GM23338 (cell line): ENCODE results near the gene ASB2. TPM values are rescaled to one million over a fixed set of nuclear protein-coding genes. Genes with fewer than 3 reads are reported as not detected.

Experiments
- ATAC-seq: fragments of 200-7000 bp; cut with Tn5 transposase; 3 replicates; pipeline ENCODE4 v1.9.1; 2020
- DNase-seq: peaks from one replicate; pipeline ENCODE4 v3.0.0-alpha.2; 2015; ENCODE audit warnings: low spot score
- H2AFZ ChIP-seq: fragments of 200-600 bp; sonication (generic); 2 replicates; pipeline ENCODE4 v1.8.0; 2016; ENCODE audit warnings: antibody characterized with exemption, mild to moderate bottlenecking, moderate library complexity
- H3F3A ChIP-seq: fragments of 200-600 bp; sonication (generic); replicated peaks from 2 replicates; pipeline ENCODE4 v1.8.0; 2017; ENCODE audit warnings: antibody characterized with exemption, mixed run types, low read depth
- H3K27ac ChIP-seq: fragments of 200-600 bp; sonication (generic); 2 replicates; pipeline ENCODE4 v1.6.1; 2016; ENCODE audit warnings: low read depth
- H3K27me3 ChIP-seq: fragments of 200-600 bp; sonication (generic); 2 replicates; pipeline ENCODE4 v1.8.0; 2016; ENCODE audit warnings: mild to moderate bottlenecking, mixed run types, moderate library complexity; ENCODE audit not compliant: insufficient read depth
- H3K36me3 ChIP-seq: fragments of 200-600 bp; sonication (generic); 2 replicates; pipeline ENCODE4 v1.8.0; 2016; ENCODE audit warnings: mild to moderate bottlenecking; ENCODE audit not compliant: insufficient read depth
- H3K4me1 ChIP-seq: fragments of 200-600 bp; sonication (generic); 2 replicates; pipeline ENCODE4 v1.8.0; 2016; ENCODE audit warnings: mild to moderate bottlenecking, moderate library complexity; ENCODE audit not compliant: insufficient read depth
- H3K4me2 ChIP-seq: fragments of 200-600 bp; sonication (generic); 2 replicates; pipeline ENCODE4 v1.7.1; 2017; ENCODE audit warnings: mixed run types
- H3K4me3 ChIP-seq: fragments of 200-600 bp; sonication (generic); 2 replicates; pipeline ENCODE4 v1.6.1; 2016; ENCODE audit warnings: mixed run types
- H3K79me2 ChIP-seq: fragments of 200-600 bp; sonication (generic); replicated peaks from 2 replicates; pipeline ENCODE4 v1.8.0; 2017; ENCODE audit warnings: mild to moderate bottlenecking; ENCODE audit not compliant: insufficient read depth
- H3K9me2 ChIP-seq: fragments of 200-600 bp; sonication (generic); 2 replicates; pipeline ENCODE4 v1.8.0; 2017; ENCODE audit not compliant: insufficient read depth
- H4K20me1 ChIP-seq: fragments of 200-600 bp; sonication (generic); replicated peaks from 2 replicates; pipeline ENCODE4 v1.8.0; 2017; ENCODE audit warnings: mild to moderate bottlenecking; ENCODE audit not compliant: insufficient read depth
- H3K27ac Mint-ChIP-seq: 2 replicates; pipeline ENCODE4 v1.8.0; 2020; ENCODE audit warnings: inconsistent platforms, mild to moderate bottlenecking, moderate library complexity, mixed read lengths
- H3K27me3 Mint-ChIP-seq: 3 replicates; pipeline ENCODE4 v1.8.0; 2022; ENCODE audit warnings: low read depth, mild to moderate bottlenecking, moderate library complexity, mixed read lengths, inconsistent platforms; ENCODE audit not compliant: insufficient read depth, poor library complexity
- H3K36me3 Mint-ChIP-seq: 3 replicates; pipeline ENCODE4 v1.8.0; 2021; ENCODE audit warnings: low read depth, mild to moderate bottlenecking, inconsistent platforms, moderate library complexity, mixed read lengths
- H3K4me1 Mint-ChIP-seq: 3 replicates; pipeline ENCODE4 v1.8.0; 2020; ENCODE audit warnings: mild to moderate bottlenecking, inconsistent platforms, mixed read lengths
- H3K4me3 Mint-ChIP-seq: 3 replicates; pipeline ENCODE4 v1.8.0; 2021; ENCODE audit warnings: moderate library complexity, mild to moderate bottlenecking, inconsistent platforms, mixed read lengths
- H3K9me3 Mint-ChIP-seq: 3 replicates; pipeline ENCODE4 v1.8.0; 2020; ENCODE audit warnings: moderate library complexity, mild to moderate bottlenecking, inconsistent platforms, mixed read lengths
- EZH2 ChIP-seq: fragments of 200-600 bp; sonication (generic); IDR thresholded peaks from one replicate; pipeline ENCODE4 v1.8.0; 2017; ENCODE audit warnings: antibody characterized with exemption, mild to moderate bottlenecking, low read depth; ENCODE audit not compliant: unreplicated experiment
- REST ChIP-seq: IDR thresholded peaks from one replicate; pipeline ENCODE4 v1.6.1; 2018; ENCODE audit warnings: antibody characterized with exemption; ENCODE audit not compliant: unreplicated experiment
- ZNF331 ChIP-seq: fragments of 250-450 bp; sonication (Bioruptor Pico); IDR thresholded peaks from 2 replicates; pipeline ENCODE4 v1.5.0; 2020; ENCODE audit warnings: low read depth, mild to moderate bottlenecking, moderate library complexity
- polyA plus RNA-seq: library from polyadenylated mRNA; unstranded; fragments of >200 nt; fragmentation: Nextera tagmentation; extraction: Ambion mirVana; gene quantifications from 2 replicates; pipeline ENCODE4 v1.2.1, GENCODE V29; 2016
- total RNA-seq: library from RNA; depleted of rRNA; stranded (reverse); fragments of >200 nt; shearing (Covaris generic); gene quantifications from 2 replicates; pipeline ENCODE4 v1.2.3, GENCODE V29; 2014
- TF ChIP-seq, protein P1 (sequence below): fragments of 250-450 bp; sonication (Bioruptor Pico); IDR thresholded peaks from 2 replicates; pipeline ENCODE4 v1.5.0; 2020; ENCODE audit warnings: mild to moderate bottlenecking, moderate library complexity

The ASB2 gene
- total and polyA plus RNA-seq, 2 experiments from 2014 or later, result 1.2 to 1.7 TPM

GRCh38 chr14:94016446-94016976 is 40.1 kb upstream of the ASB2 start (continued):
- TF ChIP-seq, protein P1, sequence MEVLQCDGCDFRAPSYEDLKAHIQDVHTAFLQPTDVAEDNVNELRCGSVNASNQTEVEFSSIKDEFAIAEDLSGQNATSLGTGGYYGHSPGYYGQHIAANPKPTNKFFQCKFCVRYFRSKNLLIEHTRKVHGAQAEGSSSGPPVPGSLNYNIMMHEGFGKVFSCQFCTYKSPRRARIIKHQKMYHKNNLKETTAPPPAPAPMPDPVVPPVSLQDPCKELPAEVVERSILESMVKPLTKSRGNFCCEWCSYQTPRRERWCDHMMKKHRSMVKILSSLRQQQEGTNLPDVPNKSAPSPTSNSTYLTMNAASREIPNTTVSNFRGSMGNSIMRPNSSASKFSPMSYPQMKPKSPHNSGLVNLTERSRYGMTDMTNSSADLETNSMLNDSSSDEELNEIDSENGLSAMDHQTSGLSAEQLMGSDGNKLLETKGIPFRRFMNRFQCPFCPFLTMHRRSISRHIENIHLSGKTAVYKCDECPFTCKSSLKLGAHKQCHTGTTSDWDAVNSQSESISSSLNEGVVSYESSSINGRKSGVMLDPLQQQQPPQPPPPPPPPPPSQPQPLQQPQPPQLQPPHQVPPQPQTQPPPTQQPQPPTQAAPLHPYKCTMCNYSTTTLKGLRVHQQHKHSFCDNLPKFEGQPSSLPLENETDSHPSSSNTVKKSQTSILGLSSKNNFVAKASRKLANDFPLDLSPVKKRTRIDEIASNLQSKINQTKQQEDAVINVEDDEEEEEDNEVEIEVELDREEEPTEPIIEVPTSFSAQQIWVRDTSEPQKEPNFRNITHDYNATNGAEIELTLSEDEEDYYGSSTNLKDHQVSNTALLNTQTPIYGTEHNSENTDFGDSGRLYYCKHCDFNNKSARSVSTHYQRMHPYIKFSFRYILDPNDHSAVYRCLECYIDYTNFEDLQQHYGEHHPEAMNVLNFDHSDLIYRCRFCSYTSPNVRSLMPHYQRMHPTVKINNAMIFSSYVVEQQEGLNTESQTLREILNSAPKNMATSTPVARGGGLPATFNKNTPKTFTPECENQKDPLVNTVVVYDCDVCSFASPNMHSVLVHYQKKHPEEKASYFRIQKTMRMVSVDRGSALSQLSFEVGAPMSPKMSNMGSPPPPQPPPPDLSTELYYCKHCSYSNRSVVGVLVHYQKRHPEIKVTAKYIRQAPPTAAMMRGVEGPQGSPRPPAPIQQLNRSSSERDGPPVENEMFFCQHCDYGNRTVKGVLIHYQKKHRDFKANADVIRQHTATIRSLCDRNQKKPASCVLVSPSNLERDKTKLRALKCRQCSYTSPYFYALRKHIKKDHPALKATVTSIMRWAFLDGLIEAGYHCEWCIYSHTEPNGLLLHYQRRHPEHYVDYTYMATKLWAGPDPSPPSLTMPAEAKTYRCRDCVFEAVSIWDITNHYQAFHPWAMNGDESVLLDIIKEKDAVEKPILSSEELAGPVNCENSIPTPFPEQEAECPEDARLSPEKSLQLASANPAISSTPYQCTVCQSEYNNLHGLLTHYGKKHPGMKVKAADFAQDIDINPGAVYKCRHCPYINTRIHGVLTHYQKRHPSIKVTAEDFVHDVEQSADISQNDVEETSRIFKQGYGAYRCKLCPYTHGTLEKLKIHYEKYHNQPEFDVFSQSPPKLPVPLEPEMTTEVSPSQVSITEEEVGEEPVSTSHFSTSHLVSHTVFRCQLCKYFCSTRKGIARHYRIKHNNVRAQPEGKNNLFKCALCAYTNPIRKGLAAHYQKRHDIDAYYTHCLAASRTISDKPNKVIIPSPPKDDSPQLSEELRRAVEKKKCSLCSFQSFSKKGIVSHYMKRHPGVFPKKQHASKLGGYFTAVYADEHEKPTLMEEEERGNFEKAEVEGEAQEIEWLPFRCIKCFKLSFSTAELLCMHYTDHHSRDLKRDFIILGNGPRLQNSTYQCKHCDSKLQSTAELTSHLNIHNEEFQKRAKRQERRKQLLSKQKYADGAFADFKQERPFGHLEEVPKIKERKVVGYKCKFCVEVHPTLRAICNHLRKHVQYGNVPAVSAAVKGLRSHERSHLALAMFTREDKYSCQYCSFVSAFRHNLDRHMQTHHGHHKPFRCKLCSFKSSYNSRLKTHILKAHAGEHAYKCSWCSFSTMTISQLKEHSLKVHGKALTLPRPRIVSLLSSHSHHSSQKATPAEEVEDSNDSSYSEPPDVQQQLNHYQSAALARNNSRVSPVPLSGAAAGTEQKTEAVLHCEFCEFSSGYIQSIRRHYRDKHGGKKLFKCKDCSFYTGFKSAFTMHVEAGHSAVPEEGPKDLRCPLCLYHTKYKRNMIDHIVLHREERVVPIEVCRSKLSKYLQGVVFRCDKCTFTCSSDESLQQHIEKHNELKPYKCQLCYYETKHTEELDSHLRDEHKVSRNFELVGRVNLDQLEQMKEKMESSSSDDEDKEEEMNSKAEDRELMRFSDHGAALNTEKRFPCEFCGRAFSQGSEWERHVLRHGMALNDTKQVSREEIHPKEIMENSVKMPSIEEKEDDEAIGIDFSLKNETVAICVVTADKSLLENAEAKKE, result no peak
- no peak for TF ChIP-seq ZNF331

DNA sequence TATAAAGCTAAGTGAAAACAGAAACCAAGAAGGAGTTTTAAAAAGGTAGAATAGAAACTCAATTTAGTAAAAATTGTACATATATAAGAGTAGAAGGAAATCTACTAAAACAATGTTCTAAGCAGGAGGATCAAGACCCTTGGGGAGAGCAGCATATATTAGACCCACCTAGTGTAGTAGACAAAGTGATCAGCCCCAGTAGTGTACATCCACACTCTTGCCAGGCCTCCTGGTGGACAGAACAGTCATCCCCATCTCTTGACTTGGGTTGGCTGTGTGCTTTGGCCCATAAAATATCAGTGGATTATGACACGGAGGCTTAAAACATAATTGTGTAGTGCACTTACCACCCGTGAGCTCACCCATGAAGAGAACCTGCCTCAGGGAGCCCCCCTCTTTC is 38.9 kb upstream of the ASB2 start:
- Mint-ChIP-seq H3K4me1 (peaks cover 5% of the 10 kb centered on the region; the same call in 2 of the 3 replicates), H3K9me3 (no peaks in the 10 kb centered on the region; the same call in 2 of the 3 replicates), H3K4me3 (no peak overlapping the region), H3K27me3 (no peaks in the 10 kb centered on the region), H3K27ac (no peak overlapping the region), H3K36me3 (no peaks in the 10 kb centered on the region)
- Histone ChIP-seq H3F3A (no peaks in the 10 kb centered on the region), H3K4me2 (no peak overlapping the region), H2AFZ (no peak overlapping the region), H3K9me2 (no peaks in the 10 kb centered on the region), H3K27me3 (no peaks in the 10 kb centered on the region), H3K27ac (no peak overlapping the region), H3K4me3 (no peak overlapping the region), H3K4me1 (no peaks in the 10 kb centered on the region), H3K79me2 (no peaks in the 10 kb centered on the region), H3K36me3 (no peaks in the 10 kb centered on the region), H4K20me1 (no peaks in the 10 kb centered on the region)
- ATAC-seq (no peak), DNase-seq (no peak)
- TF ChIP-seq REST (no peak), EZH2 (no peak), ZNF331 (no peak)
